ENCODE results near the gene TRIM44.
"Not testable (repeated sequence)": the region's sequence is repeated elsewhere in the genome, so short reads cannot be mapped to it uniquely, and the experiment has no call there.

TRIM44 gene

GRCh38 chr11:35633827-35634423, 28.6 kb upstream of the TRIM44 start:
- no peak for DNase-seq (ENCODE audit: low read depth)

GRCh38 chr11:35635933-35636332, 26.6 kb upstream of the TRIM44 start:
- no peak for DNase-seq (ENCODE audit: low read depth)

- DNase-seq (ENCODE audit: low read depth) = no peak
Measured at GRCh38 chr11:35639591-35640179, 22.9 kb upstream of the TRIM44 start.

- peak; percentile 76 for DNase-seq (ENCODE audit: low read depth)
Measured at GRCh38 chr11:35641171-35641897, 21.2 kb upstream of the TRIM44 start.

- no peak for DNase-seq (ENCODE audit: low read depth)
Measured at GRCh38 chr11:35641964-35642363, 20.6 kb upstream of the TRIM44 start.

GRCh38 chr11:35647421-35648093, 15.0 kb upstream of the TRIM44 start:
- DNase-seq (ENCODE audit: low read depth) = no peak

- DNase-seq (ENCODE audit: low read depth) = peak; percentile 78
Measured at GRCh38 chr11:35650006-35650405, 12.6 kb upstream of the TRIM44 start.

GRCh38 chr11:35650467-35650866, 12.1 kb upstream of the TRIM44 start:
- no peak for DNase-seq (ENCODE audit: low read depth)

GRCh38 chr11:35651263-35651662, 11.3 kb upstream of the TRIM44 start:
- DNase-seq (ENCODE audit: low read depth) = no peak

GRCh38 chr11:35652786-35653185, 9.8 kb upstream of the TRIM44 start:
- not testable (repeated sequence) for DNase-seq (ENCODE audit: low read depth)

GRCh38 chr11:35654711-35655110, 7.9 kb upstream of the TRIM44 start:
- no peak for DNase-seq (ENCODE audit: low read depth)

GRCh38 chr11:35655254-35655653, 7.3 kb upstream of the TRIM44 start:
- no peak for DNase-seq (ENCODE audit: low read depth)

- no peak for DNase-seq (ENCODE audit: low read depth)
Measured at GRCh38 chr11:35655856-35656255, 6.7 kb upstream of the TRIM44 start.

GRCh38 chr11:35658020-35658948, 4.3 kb upstream of the TRIM44 start:
- DNase-seq (ENCODE audit: low read depth) = no peak

GRCh38 chr11:35661534-35661933, 1.0 kb upstream of the TRIM44 start:
- no peak for DNase-seq (ENCODE audit: low read depth)

- no peak for DNase-seq (ENCODE audit: low read depth)
Measured at GRCh38 chr11:35662061-35662648, 420 bp upstream of the TRIM44 start.

GRCh38 chr11:35663408-35663702, 780 bp downstream of the TRIM44 start:
- no peak for DNase-seq (ENCODE audit: low read depth)

- DNase-seq (ENCODE audit: low read depth) = peak; percentile 47
Measured at GRCh38 chr11:35664977-35665441, 2.4 kb downstream of the TRIM44 start.

GRCh38 chr11:35667257-35667656, 4.7 kb downstream of the TRIM44 start:
- DNase-seq (ENCODE audit: low read depth) = no peak

- DNase-seq (ENCODE audit: low read depth) = not testable (repeated sequence)
Measured at GRCh38 chr11:35668350-35668749, 5.8 kb downstream of the TRIM44 start.

GRCh38 chr11:35671396-35672127, 9.0 kb downstream of the TRIM44 start:
- DNase-seq (ENCODE audit: low read depth) = no peak
